K562 (cell line): ENCODE measurements around the gene NR2F6. TPM values are rescaled to one million over a fixed set of nuclear protein-coding genes. Genes with fewer than 3 reads are reported as not detected.

Experiments
- ATAC-seq: fragments of 200-7000 bp; cut with Tn5 transposase; 3 replicates; pipeline ENCODE4 v1.9.1; 2020; ENCODE audit warnings: moderate library complexity
- BruUV-seq: library from RNA; stranded (reverse); fragments of 400-500 nt; replicated peaks from 2 replicates; lab custom pipeline; 2021; lab: Mats Ljungman, UMichigan
- CTCF ChIA-PET: fragments of 300-600 bp; formaldehyde crosslinking; extraction: SDS; loops from one replicate; lab custom pipeline; 2021; ENCODE audit warnings: low intra/inter-chr PET ratio; lab: Yijun Ruan, JAX
- POLR2A ChIA-PET: fragments of 300-600, 350-650 bp; sonication (Branson Sonifier 250); formaldehyde crosslinking; extraction: SDS; loops from one replicate; lab custom pipeline; 2021; ENCODE audit warnings: antibody characterized with exemption, inconsistent platforms; lab: Yijun Ruan, JAX
- DNase-seq, 4 experiments: peaks; one replicate each; pipeline versions ENCODE4 v3.0.0 to v3.0.0-alpha.2; 2011 to 2018; ENCODE audit warnings: low spot score in 3 of 4, mixed read lengths in 3 of 4; ENCODE audit errors: extremely low read depth in 1 of 4
- FAIRE-seq: peaks from 2 replicates; lab custom pipeline; 2011; peaks lifted over from hg19 to GRCh38; lab: Jason Lieb, UNC
- H2AFZ ChIP-seq: 2 replicates; pipeline ENCODE4 v1.6.0; 2011; ENCODE audit warnings: low read depth, low read length, control low read depth, inconsistent platforms
- H3K27ac ChIP-seq: fragments of 200-600 bp; 3 replicates; pipeline ENCODE4 v1.8.0; 2011; ENCODE audit warnings: low read depth, mild to moderate bottlenecking, control low read depth, inconsistent platforms, low read length, moderate library complexity, mixed read lengths; ENCODE audit errors: extremely low read depth
- H3K27me3 ChIP-seq, 2 experiments: fragments of 300-600 bp in 1 of 2; 2 replicates in 1 of 2; 3 replicates in 1 of 2; pipeline versions ENCODE4 v1.6.0 to v1.8.0; 2011; ENCODE audit warnings: inconsistent platforms in 2 of 2, low read length in 2 of 2, mild to moderate bottlenecking in 1 of 2, mixed read lengths in 1 of 2, moderate library complexity in 1 of 2; ENCODE audit not compliant: control insufficient read depth in 2 of 2, insufficient read depth in 2 of 2
- H3K36me3 ChIP-seq: fragments of 300-600 bp; 3 replicates; pipeline ENCODE4 v1.8.0; 2011; ENCODE audit warnings: mild to moderate bottlenecking, low read length, inconsistent platforms; ENCODE audit not compliant: control insufficient read depth, insufficient read depth
- H3K4me1 ChIP-seq, 2 experiments: fragments of 200-600 bp in 1 of 2; replicated peaks in 1 of 2; 2 replicates in 1 of 2; 3 replicates in 1 of 2; pipeline versions ENCODE4 v1.5.1 to v1.8.0; 2011; ENCODE audit warnings: inconsistent platforms in 2 of 2, low read length in 2 of 2, mild to moderate bottlenecking in 1 of 2, mixed read lengths in 1 of 2, moderate library complexity in 1 of 2; ENCODE audit not compliant: control insufficient read depth in 2 of 2, insufficient read depth in 2 of 2
- H3K4me2 ChIP-seq: 2 replicates; pipeline ENCODE4 v1.6.1; 2011; ENCODE audit warnings: low read length, control low read depth, inconsistent platforms, mixed read lengths; ENCODE audit not compliant: insufficient read depth
- H3K4me3 ChIP-seq: fragments of 200-600 bp; sonication (generic), shearing (Covaris generic); 2 replicates; pipeline ENCODE4 v1.5.1; 2016; ENCODE audit warnings: control low read depth, inconsistent platforms
- H3K79me2 ChIP-seq: fragments of 200-600 bp; 3 replicates; pipeline ENCODE4 v1.8.0; 2011; ENCODE audit warnings: low read length, inconsistent platforms; ENCODE audit not compliant: control insufficient read depth, insufficient read depth
- H3K9ac ChIP-seq, 2 experiments: 2 replicates each; pipeline versions ENCODE4 v1.6.0 to v1.6.1; 2011; ENCODE audit warnings: low read depth in 2 of 2, low read length in 2 of 2, control low read depth in 1 of 2, inconsistent platforms in 1 of 2, mild to moderate bottlenecking in 1 of 2, mixed read lengths in 1 of 2; ENCODE audit not compliant: insufficient read depth in 1 of 2
- H3K9me1 ChIP-seq: one replicate; pipeline ENCODE4 v1.6.0; 2011; ENCODE audit warnings: inconsistent platforms, mild to moderate bottlenecking, low read length, moderate library complexity; ENCODE audit not compliant: control insufficient read depth, insufficient read depth
- H3K9me3 ChIP-seq: replicated peaks from 2 replicates; pipeline ENCODE4 v1.5.1; 2011; ENCODE audit warnings: low read depth, low read length, inconsistent platforms; ENCODE audit not compliant: control insufficient read depth, insufficient read depth
- H4K20me1 ChIP-seq: replicated peaks from 2 replicates; pipeline ENCODE4 v1.6.1; 2011; ENCODE audit warnings: low read length, inconsistent platforms, mixed read lengths; ENCODE audit not compliant: control insufficient read depth, insufficient read depth
- CBX3 ChIP-seq, 2 experiments: IDR thresholded peaks; 1 replicate in 1 of 2; 2 replicates in 1 of 2; pipeline ENCODE4 v1.6.1; 2012; ENCODE audit warnings: inconsistent platforms in 2 of 2, low read length in 2 of 2, borderline replicate concordance in 1 of 2, control low read depth in 1 of 2
- HEY1 ChIP-seq: fragments of 250-450 bp; sonication (Bioruptor Pico); IDR thresholded peaks from 2 replicates; pipeline ENCODE4 v1.5.0; 2020; ENCODE audit warnings: mild to moderate bottlenecking, moderate library complexity, borderline replicate concordance
- KLF10 ChIP-seq: fragments of 250-450 bp; sonication (Bioruptor Pico); IDR thresholded peaks from 2 replicates; pipeline ENCODE4 v1.6.1; 2021; ENCODE audit warnings: matching md5 sums
- L3MBTL2 ChIP-seq: fragments of 450-650 bp; IDR thresholded peaks from 2 replicates; pipeline ENCODE4 v1.6.1; 2016; ENCODE audit warnings: mild to moderate bottlenecking, moderate library complexity
- NCOA4 ChIP-seq: fragments of 450-650 bp; IDR thresholded peaks from 2 replicates; pipeline ENCODE4 v1.6.1; 2018; ENCODE audit warnings: mild to moderate bottlenecking; ENCODE audit not compliant: partially characterized antibody
- NCOR1 ChIP-seq: fragments of 450-650 bp; IDR thresholded peaks from 2 replicates; pipeline ENCODE4 v1.6.1; 2016; ENCODE audit warnings: mild to moderate bottlenecking, moderate library complexity
- PHF21A ChIP-seq: fragments of 450-650 bp; IDR thresholded peaks from 2 replicates; pipeline ENCODE4 v1.6.1; 2017; ENCODE audit warnings: low read depth, borderline replicate concordance
- POLR2A ChIP-seq: fragments of 450-650 bp; conservative IDR thresholded peaks from 2 replicates; pipeline ENCODE4 v1.6.1; 2016
- POLR2B ChIP-seq: fragments of 450-650 bp; IDR thresholded peaks from 2 replicates; pipeline ENCODE4 v1.6.1; 2018; ENCODE audit warnings: low read depth; ENCODE audit not compliant: partially characterized antibody
- RBM17 ChIP-seq: fragments of 200-400 bp; formaldehyde crosslinking; IDR thresholded peaks from 2 replicates; pipeline ENCODE4 v1.6.1; 2017; ENCODE audit warnings: low read depth, mild to moderate bottlenecking, low read length, borderline replicate concordance
- WGBS: fragments of 100-300 bp; shearing (Covaris generic); methylation state at CpG from one replicate; pipeline ENCODE4 v1.1.6; 2016; ENCODE audit warnings: low coverage, mixed read lengths; ENCODE audit not compliant: insufficient coverage; ENCODE audit errors: missing lambda C conversion rate; 5-methylcytosine and 5-hydroxymethylcytosine counted together
- in situ Hi-C: fragments of 300-500 bp; cut with MboI; formaldehyde crosslinking; loops from 4 replicates; pipeline ENCODE4 v1.15.0; 2018; ENCODE audit warnings: inconsistent platforms, mixed read lengths
- intact Hi-C: fragments of 100-400 bp; cut with micrococcal nuclease; formaldehyde crosslinking; loops from 2 replicates; pipeline ENCODE4 v1.14.2; 2022
- polyA plus RNA-seq, 8 experiments: library from polyadenylated mRNA; depleted of rRNA in 4 of 8; stranded (reverse) in 5 of 8; unstranded in 3 of 8; fragments of >200 nt; fragmentation: Nextera tagmentation in 2 of 8; fragmentation: Illumina TruSeq in 1 of 8; extraction: Ambion mirVana in 2 of 8; extraction: Trizol in 1 of 8; gene quantifications; 2 replicates each; pipeline versions ENCODE4 v1.2.1 to v1.2.3, GENCODE V29; 2011 to 2014; ENCODE audit warnings: inconsistent platforms in 1 of 8, missing spikeins in 1 of 8
- total RNA-seq, 7 experiments: library from RNA; depleted of rRNA in 6 of 7; stranded (reverse); fragments of >200 nt in 6 of 7; fragmentation: Illumina TruSeq in 2 of 7; extraction: Trizol in 2 of 7; gene quantifications; 2 replicates each; pipeline versions ENCODE4 v1.2.1 to v1.2.3, GENCODE V29; 2011 to 2021; ENCODE audit warnings: low replicate concordance in 1 of 7
- TF ChIP-seq, protein P1 (sequence below): fragments of 250-450 bp; sonication (Bioruptor Pico); IDR thresholded peaks from 2 replicates; pipeline ENCODE4 v1.4.0; 2020; ENCODE audit warnings: mild to moderate bottlenecking, moderate library complexity
- TF ChIP-seq, protein P2 (sequence below): fragments of 250-450 bp; sonication (Bioruptor Pico); IDR thresholded peaks from 2 replicates; pipeline ENCODE4 v1.8.0; 2021; ENCODE audit warnings: borderline replicate concordance, mild to moderate bottlenecking, moderate library complexity; ENCODE audit not compliant: poor library complexity, severe bottlenecking
- TF ChIP-seq, protein P3 (sequence below): fragments of 450-650 bp; IDR thresholded peaks from 2 replicates; pipeline ENCODE4 v1.6.1; 2018; ENCODE audit not compliant: partially characterized antibody

Gene NR2F6
- total and polyA plus RNA-seq, 9 of the 15 experiments (the other 6 are each of a cell fraction or from before 2014, with no cell fraction given) = 0.76 to 97.5 (median 18.8) TPM

DNA sequence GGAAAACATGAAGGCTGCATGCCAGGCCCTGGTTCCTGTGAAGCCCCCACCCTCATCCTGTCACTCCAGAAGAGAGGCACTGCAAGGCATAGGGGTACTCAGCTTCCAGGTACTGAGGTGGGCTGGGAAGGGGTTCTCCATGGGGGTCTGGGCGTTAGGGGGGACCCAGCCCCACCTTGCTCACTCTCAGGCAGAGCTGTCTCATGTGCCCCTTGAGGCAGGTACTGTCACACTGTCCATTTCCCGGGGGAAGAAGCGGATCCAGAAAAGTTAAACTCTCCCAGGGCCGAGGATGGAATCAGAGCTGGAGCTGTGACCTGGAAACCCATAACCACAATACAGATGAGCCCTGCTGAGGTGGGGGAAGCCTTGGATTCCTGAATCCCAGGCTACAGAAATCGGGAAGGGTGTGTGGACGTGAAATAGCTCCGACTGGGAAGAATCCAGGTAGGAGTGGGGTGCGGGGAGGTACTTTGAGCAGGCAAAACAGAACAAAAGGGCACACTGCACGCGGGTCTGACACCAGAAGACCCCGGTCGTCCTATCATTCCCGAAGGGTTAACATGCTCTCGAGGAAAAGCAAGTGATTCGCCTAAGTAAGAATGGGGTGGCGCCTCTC is 31.1 kb downstream of the NR2F6 start:
- intact Hi-C loops = no loop called here
- DNase-seq (peak in 2 of 4 experiments; percentile 29 to 34), ATAC-seq (no peak; the same call in 2 of the 3 replicates), FAIRE-seq (peak; percentile 64)
- Histone ChIP-seq H3K36me3 (peaks cover 48% of the 10 kb centered on the region; the same call in 2 of the 3 replicates), H3K27me3 (no peaks in the 10 kb centered on the region), H4K20me1 (no peaks in the 10 kb centered on the region), H3K27ac (peak overlapping the region; percentile 99), H3K4me1 (peaks cover 9 to 28% of the 10 kb centered on the region in 2 experiments), H3K9me3 (no peaks in the 10 kb centered on the region), H3K9ac (peak overlapping the region; percentile 85 to 98), H3K9me1 (peaks cover 3% of the 10 kb centered on the region), H2AFZ (peak overlapping the region; percentile 99), H3K4me3 (peak overlapping the region; percentile 68), H3K79me2 (peaks cover 9% of the 10 kb centered on the region), H3K4me2 (peak overlapping the region; percentile 93)
- in situ Hi-C loops = no loop called here
- WGBS = 8% methylated on average over 15 of the region's 16 CpGs
- ChIA-PET CTCF (no interaction called here), POLR2A (interaction anchor here (0.6 to 2.5 kb wide), 19 partner anchors 9 to 165 kb away, joined by 3 to 31 read pairs (median 4); partner anchors contain the start of genes BABAM1, DDA1 and OCEL1)
- BruUV-seq = TSS peak; percentile 92
- TF ChIP-seq, protein P1, sequence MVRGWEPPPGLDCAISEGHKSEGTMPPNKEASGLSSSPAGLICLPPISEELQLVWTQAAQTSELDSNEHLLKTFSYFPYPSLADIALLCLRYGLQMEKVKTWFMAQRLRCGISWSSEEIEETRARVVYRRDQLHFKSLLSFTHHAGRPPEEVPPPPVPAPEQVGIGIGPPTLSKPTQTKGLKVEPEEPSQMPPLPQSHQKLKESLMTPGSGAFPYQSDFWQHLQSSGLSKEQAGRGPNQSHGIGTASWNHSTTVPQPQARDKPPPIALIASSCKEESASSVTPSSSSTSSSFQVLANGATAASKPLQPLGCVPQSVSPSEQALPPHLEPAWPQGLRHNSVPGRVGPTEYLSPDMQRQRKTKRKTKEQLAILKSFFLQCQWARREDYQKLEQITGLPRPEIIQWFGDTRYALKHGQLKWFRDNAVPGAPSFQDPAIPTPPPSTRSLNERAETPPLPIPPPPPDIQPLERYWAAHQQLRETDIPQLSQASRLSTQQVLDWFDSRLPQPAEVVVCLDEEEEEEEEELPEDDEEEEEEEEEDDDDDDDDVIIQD = no peak
- TF ChIP-seq L3MBTL2 (0 out of 2 replicates have a peak, but pooled peaks have one; percentile 36), RBM17 (no peak), HEY1 (no peak), NCOA4 (no peak), KLF10 (no peak), POLR2B (no peak), POLR2A (no peak), NCOR1 (no peak), CBX3 (IDR thresholded peaks at IDR 0.05; ENCODE audit: borderline replicate concordance in 1 of 2, low read length in 2 of 2) (no peak), PHF21A (no peak)
- TF ChIP-seq, protein P2, sequence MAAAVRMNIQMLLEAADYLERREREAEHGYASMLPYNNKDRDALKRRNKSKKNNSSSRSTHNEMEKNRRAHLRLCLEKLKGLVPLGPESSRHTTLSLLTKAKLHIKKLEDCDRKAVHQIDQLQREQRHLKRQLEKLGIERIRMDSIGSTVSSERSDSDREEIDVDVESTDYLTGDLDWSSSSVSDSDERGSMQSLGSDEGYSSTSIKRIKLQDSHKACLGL = no peak
- TF ChIP-seq, protein P3, sequence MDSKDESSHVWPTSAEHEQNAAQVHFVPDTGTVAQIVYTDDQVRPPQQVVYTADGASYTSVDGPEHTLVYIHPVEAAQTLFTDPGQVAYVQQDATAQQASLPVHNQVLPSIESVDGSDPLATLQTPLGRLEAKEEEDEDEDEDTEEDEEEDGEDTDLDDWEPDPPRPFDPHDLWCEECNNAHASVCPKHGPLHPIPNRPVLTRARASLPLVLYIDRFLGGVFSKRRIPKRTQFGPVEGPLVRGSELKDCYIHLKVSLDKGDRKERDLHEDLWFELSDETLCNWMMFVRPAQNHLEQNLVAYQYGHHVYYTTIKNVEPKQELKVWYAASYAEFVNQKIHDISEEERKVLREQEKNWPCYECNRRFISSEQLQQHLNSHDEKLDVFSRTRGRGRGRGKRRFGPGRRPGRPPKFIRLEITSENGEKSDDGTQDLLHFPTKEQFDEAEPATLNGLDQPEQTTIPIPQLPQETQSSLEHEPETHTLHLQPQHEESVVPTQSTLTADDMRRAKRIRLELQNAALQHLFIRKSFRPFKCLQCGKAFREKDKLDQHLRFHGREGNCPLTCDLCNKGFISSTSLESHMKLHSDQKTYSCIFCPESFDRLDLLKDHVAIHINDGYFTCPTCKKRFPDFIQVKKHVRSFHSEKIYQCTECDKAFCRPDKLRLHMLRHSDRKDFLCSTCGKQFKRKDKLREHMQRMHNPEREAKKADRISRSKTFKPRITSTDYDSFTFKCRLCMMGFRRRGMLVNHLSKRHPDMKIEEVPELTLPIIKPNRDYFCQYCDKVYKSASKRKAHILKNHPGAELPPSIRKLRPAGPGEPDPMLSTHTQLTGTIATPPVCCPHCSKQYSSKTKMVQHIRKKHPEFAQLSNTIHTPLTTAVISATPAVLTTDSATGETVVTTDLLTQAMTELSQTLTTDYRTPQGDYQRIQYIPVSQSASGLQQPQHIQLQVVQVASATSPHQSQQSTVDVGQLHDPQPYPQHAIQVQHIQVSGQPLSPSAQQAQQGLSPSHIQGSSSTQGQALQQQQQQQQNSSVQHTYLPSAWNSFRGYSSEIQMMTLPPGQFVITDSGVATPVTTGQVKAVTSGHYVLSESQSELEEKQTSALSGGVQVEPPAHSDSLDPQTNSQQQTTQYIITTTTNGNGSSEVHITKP = no peak
